ENCODE data around the gene PLGRKT. TPM values are rescaled to one million over a fixed set of nuclear protein-coding genes. Genes with fewer than 3 reads are reported as not detected.

The PLGRKT gene
- total RNA-seq, 4 donors from 2014 or later = 6.9 to 18.5 (median 13.4) TPM

DNA sequence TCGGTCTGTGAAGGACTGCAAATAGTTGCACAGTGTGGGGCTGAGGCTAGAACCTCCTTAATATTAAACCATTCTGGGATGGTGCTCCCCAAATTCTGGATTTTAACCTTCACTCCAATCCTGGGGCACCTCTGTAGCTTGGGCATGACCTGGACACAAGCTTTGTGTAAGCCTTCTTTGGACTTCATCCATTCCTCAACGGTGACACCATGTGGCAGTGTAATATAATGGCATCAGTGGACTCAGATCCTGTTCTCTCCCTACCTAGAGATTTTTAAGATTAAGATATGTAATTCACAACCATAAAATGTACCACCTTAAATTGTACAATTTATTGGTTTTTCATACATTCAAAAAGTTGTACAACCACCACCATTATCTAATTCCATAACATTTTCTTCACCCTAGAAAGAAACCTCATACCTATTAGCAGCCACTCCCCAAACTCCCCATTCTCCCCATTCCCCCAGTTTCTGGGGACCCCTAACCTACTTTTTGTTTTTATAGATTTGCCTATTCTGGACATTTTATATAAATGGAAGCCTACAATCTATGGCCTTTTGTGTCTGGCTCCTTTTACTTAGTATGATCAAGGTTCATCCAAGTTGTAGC lies 4.8 kb upstream of the PLGRKT start:
- no peaks in the 10 kb centered on the region for H3K36me3 ChIP-seq
- no peak overlapping the region for H3K27ac ChIP-seq
- H3K4me3 ChIP-seq = no peak overlapping the region
- TF ChIP-seq EP300 (IDR thresholded peaks at IDR 0.05) (no peak), POLR2A (IDR thresholded peaks at IDR 0.05) (no peak)
- TF ChIP-seq, protein P1, sequence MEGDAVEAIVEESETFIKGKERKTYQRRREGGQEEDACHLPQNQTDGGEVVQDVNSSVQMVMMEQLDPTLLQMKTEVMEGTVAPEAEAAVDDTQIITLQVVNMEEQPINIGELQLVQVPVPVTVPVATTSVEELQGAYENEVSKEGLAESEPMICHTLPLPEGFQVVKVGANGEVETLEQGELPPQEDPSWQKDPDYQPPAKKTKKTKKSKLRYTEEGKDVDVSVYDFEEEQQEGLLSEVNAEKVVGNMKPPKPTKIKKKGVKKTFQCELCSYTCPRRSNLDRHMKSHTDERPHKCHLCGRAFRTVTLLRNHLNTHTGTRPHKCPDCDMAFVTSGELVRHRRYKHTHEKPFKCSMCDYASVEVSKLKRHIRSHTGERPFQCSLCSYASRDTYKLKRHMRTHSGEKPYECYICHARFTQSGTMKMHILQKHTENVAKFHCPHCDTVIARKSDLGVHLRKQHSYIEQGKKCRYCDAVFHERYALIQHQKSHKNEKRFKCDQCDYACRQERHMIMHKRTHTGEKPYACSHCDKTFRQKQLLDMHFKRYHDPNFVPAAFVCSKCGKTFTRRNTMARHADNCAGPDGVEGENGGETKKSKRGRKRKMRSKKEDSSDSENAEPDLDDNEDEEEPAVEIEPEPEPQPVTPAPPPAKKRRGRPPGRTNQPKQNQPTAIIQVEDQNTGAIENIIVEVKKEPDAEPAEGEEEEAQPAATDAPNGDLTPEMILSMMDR (IDR thresholded peaks at IDR 0.05) = peak in 1 of 2 donors; percentile 21
- peaks cover 9% of the 10 kb centered on the region for H3K4me1 ChIP-seq
- H3K9me3 ChIP-seq = no peaks in the 10 kb centered on the region
- WGBS = 50% methylated on average over 2 of the region's 2 CpGs
- no peak for DNase-seq (ENCODE audit: low spot score in 2 of 2)
- H3K27me3 ChIP-seq = no peaks in the 10 kb centered on the region

GRCh38 chr9:5441043-5441442 lies 3.3 kb upstream of the PLGRKT start:
- WGBS = 86% methylated on average over 2 of the region's 2 CpGs
- DNase-seq (ENCODE audit: low spot score in 2 of 2) = no peak
- Histone ChIP-seq H3K9me3 (no peaks in the 10 kb centered on the region), H3K27me3 (no peaks in the 10 kb centered on the region), H3K4me1 (peaks cover 19% of the 10 kb centered on the region), H3K27ac (no peak overlapping the region), H3K36me3 (no peaks in the 10 kb centered on the region), H3K4me3 (no peak overlapping the region)
- TF ChIP-seq POLR2A (IDR thresholded peaks at IDR 0.05) (no peak), EP300 (IDR thresholded peaks at IDR 0.05) (no peak), POLR2AphosphoS5 (IDR thresholded peaks at IDR 0.05) (no peak)
- TF ChIP-seq, protein P1 (IDR thresholded peaks at IDR 0.05) = no peak

GRCh38 chr9:5440426-5440825 lies 2.7 kb upstream of the PLGRKT start:
- DNase-seq (ENCODE audit: low spot score in 2 of 2) = no peak

DNA sequence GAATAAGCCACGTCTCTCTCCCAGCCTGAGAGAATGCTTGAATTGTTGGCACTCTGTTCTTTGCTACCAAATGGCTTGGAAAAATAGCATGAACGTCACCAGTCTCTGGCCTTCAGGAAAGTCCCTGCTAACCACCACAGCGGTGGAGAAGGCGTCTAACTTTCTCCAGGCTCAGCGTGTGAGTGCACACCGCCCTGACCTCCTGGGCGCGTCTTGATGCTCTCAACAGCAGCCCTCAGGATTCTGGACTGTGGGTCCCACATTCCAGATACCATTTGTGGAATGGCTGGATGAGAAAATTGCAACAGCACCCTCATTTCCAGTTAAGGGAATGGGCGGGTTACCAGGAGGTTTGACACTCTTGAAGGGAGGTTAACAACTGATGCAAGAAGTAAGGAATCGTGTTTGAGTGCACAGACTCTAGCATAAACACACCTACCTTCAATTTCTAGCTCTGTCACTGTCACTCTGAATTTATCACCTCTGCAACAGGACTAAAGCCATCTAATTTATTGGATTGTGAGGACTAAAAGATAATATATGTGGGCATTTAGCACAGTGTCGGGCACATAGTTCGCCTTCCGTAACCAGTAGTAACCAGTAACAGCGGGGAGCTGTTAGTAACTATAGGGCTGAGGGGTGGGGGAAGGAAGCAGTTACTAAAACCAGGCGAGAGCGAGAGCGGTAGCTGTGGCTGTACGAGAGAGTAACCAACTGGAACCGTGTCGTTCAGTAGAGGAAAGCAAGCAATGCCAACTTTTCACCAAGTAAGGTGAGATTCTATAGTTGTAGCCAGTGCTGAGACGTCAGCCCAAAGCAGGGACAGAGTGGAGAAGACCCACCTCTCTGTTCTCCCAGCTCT lies 807 bp upstream of the PLGRKT start:
- Histone ChIP-seq H3K9me3 (no peaks in the 10 kb centered on the region), H3K4me3 (peak overlapping the region; percentile 67), H3K27ac (peak overlapping the region; percentile 96), H3K27me3 (no peaks in the 10 kb centered on the region), H3K36me3 (peaks cover 9% of the 10 kb centered on the region), H3K4me1 (peaks cover 19% of the 10 kb centered on the region)
- DNase-seq (ENCODE audit: low spot score in 2 of 2) = no peak
- TF ChIP-seq POLR2AphosphoS5 (IDR thresholded peaks at IDR 0.05) (no peak), POLR2A (IDR thresholded peaks at IDR 0.05) (no peak), EP300 (IDR thresholded peaks at IDR 0.05) (no peak)
- TF ChIP-seq, protein P1 (IDR thresholded peaks at IDR 0.05) = no peak
- WGBS = 60% methylated on average over 21 of the region's 21 CpGs

More at GRCh38 chr9:5440426-5440825, 2.7 kb upstream of the PLGRKT start:
- H3K4me3 ChIP-seq = no peak overlapping the region
- no peaks in the 10 kb centered on the region for H3K9me3 ChIP-seq
- WGBS = 61% methylated on average over 3 of the region's 3 CpGs
- no peak for TF ChIP-seq POLR2A (IDR thresholded peaks at IDR 0.05)
- no peak for TF ChIP-seq EP300 (IDR thresholded peaks at IDR 0.05)
- TF ChIP-seq POLR2AphosphoS5 (IDR thresholded peaks at IDR 0.05) = no peak
- TF ChIP-seq, protein P1 (IDR thresholded peaks at IDR 0.05) = no peak
- H3K27ac ChIP-seq = no peak overlapping the region
- H3K27me3 ChIP-seq = no peaks in the 10 kb centered on the region
- H3K4me1 ChIP-seq = peaks cover 19% of the 10 kb centered on the region
- H3K36me3 ChIP-seq = no peaks in the 10 kb centered on the region

- Histone ChIP-seq H3K4me1 (peaks cover 19% of the 10 kb centered on the region), H3K4me3 (no peak overlapping the region), H3K27me3 (no peaks in the 10 kb centered on the region), H3K9me3 (no peaks in the 10 kb centered on the region), H3K36me3 (peaks cover 18% of the 10 kb centered on the region), H3K27ac (no peak overlapping the region)
- TF ChIP-seq EP300 (IDR thresholded peaks at IDR 0.05) = no peak
- no peak for TF ChIP-seq POLR2A (IDR thresholded peaks at IDR 0.05)
- no peak for TF ChIP-seq POLR2AphosphoS5 (IDR thresholded peaks at IDR 0.05)
- TF ChIP-seq, protein P1 (IDR thresholded peaks at IDR 0.05) = no peak
- 84% methylated on average over 2 of the region's 2 CpGs for WGBS
- DNase-seq (ENCODE audit: low spot score in 2 of 2) = no peak
These were observed 1.3 kb downstream of the PLGRKT start for GRCh38 chr9:5436441-5436840.
